Motor neuron (in vitro differentiated cells): ENCODE results near the gene TNRC18. TPM values are rescaled to one million over a fixed set of nuclear protein-coding genes. Genes with fewer than 3 reads are reported as not detected.

Experiments
- ATAC-seq, 8 experiments: fragments of 200-7000 bp; cut with Tn5 transposase; replicated peaks in 6 of 8; 2 replicates each; pipeline ENCODE4 v1.8.0; 2021; ENCODE audit warnings: mild to moderate bottlenecking in 8 of 8, moderate library complexity in 8 of 8
- H3K27ac ChIP-seq, 2 donors: fragments of 250-450 bp; sonication (Bioruptor Pico); 2 replicates each; pipeline ENCODE4 v1.9.0; 2021; ENCODE audit warnings: antibody characterized with exemption in 2 of 2, mild to moderate bottlenecking in 2 of 2, moderate library complexity in 1 of 2
- H3K4me1 ChIP-seq, 2 donors: fragments of 250-450 bp; sonication (Bioruptor Pico); replicated peaks in 1 of 2; 2 replicates each; pipeline ENCODE4 v1.6.1; 2021; ENCODE audit warnings: antibody characterized with exemption in 2 of 2, mild to moderate bottlenecking in 2 of 2, moderate library complexity in 1 of 2
- H3K4me3 ChIP-seq, 5 donors: fragments of 250-450 bp; sonication (Bioruptor Pico); 2 replicates each; pipeline ENCODE4 v1.9.0; 2021; ENCODE audit warnings: antibody characterized with exemption in 5 of 5, mild to moderate bottlenecking in 5 of 5, moderate library complexity in 4 of 5
- WGBS, 10 experiments: fragments of 450-650 bp; shearing (Covaris generic); methylation state at CpG; one replicate each; pipeline ENCODE4 v1.0.0; 2022; 5-methylcytosine and 5-hydroxymethylcytosine counted together
- in situ Hi-C, 9 experiments: fragments of 400-800 bp; cut with MboI; loops; one replicate each; pipeline ENCODE4 v1.15.0; 2021; ENCODE audit warnings: low sequenced_read_pairs in 9 of 9, low pct_unique_long_range_greater_than_20kb in 2 of 9; ENCODE audit not compliant: unreplicated experiment in 9 of 9
- total RNA-seq, 8 experiments: library from RNA; unstranded; fragments of 300-600 nt; gene quantifications; 2 replicates each; pipeline versions ENCODE4 v1.2.3 to v1.2.4, GENCODE V29; 2022

Gene TNRC18
- total RNA-seq, 8 experiments from 2014 or later = 12.1 to 127 (median 45.8) TPM

- Histone ChIP-seq H3K4me1 (no peaks in the 10 kb centered on the region), H3K27ac (no peak overlapping the region), H3K4me3 (no peak overlapping the region)
- in situ Hi-C loops = no loop called here
- WGBS, 10 experiments = 16 to 100% (median 74%) methylated on average over 1 to 15 of the region's 17 CpGs; no CpG with 5 or more reads in 1 of the 10 experiments
- ATAC-seq = peak in 4 of 8 experiments; percentile 25 to 99 (median 98)
These were observed 69.0 kb downstream of the TNRC18 start for GRCh38 chr7:5354460-5355232.

- no peaks in the 10 kb centered on the region for H3K4me1 ChIP-seq
- 50 to 100% (median 97%) methylated on average over 2 to 5 of the region's 19 CpGs; no CpG with 5 or more reads in 5 of the 10 experiments for whole genome bisulfite sequencing, 10 experiments
- no peak overlapping the region for H3K4me3 ChIP-seq
- ATAC-seq = no peak
- H3K27ac ChIP-seq = no peak overlapping the region
- in situ Hi-C loops = no loop called here
These were observed 71.1 kb downstream of the TNRC18 start for GRCh38 chr7:5352440-5353010.

- no peak overlapping the region for H3K4me3 ChIP-seq
- H3K27ac ChIP-seq = no peak overlapping the region
- in situ Hi-C loops = no loop called here
These were observed 71.9 kb downstream of the TNRC18 start for GRCh38 chr7:5351507-5352265.

GRCh38 chr7:5350600-5351385 is 72.8 kb downstream of the TNRC18 start:
- Histone ChIP-seq H3K4me3 (no peak overlapping the region), H3K27ac (no peak overlapping the region), H3K4me1 (no peaks in the 10 kb centered on the region)
- in situ Hi-C loops = no loop called here
- 60 to 95% (median 81%) methylated on average over 1 to 14 of the region's 23 CpGs; no CpG with 5 or more reads in 2 of the 10 experiments for WGBS, 10 experiments
- no peak for ATAC-seq

More at GRCh38 chr7:5351507-5352265, 71.9 kb downstream of the TNRC18 start:
- no peaks in the 10 kb centered on the region for H3K4me1 ChIP-seq
- 63 to 93% (median 85%) methylated on average over 5 to 14 of the region's 35 CpGs; no CpG with 5 or more reads in 1 of the 10 experiments for WGBS, 10 experiments
- ATAC-seq = no peak

GRCh38 chr7:5350174-5350463 is 73.5 kb downstream of the TNRC18 start:
- WGBS, 10 experiments = no CpG with 5 or more reads among the region's 15 CpGs
- no peak overlapping the region for H3K4me3 ChIP-seq

GRCh38 chr7:5349437-5350173 is 74.0 kb downstream of the TNRC18 start:
- 53 to 84% (median 63%) methylated on average over 5 to 16 of the region's 34 CpGs; no CpG with 5 or more reads in 5 of the 10 experiments for WGBS, 10 experiments
- Histone ChIP-seq H3K4me1 (no peaks in the 10 kb centered on the region), H3K27ac (no peak overlapping the region), H3K4me3 (no peak overlapping the region)
- ATAC-seq = no peak
- in situ Hi-C loops = no loop called here

More at GRCh38 chr7:5350174-5350463, 73.5 kb downstream of the TNRC18 start:
- in situ Hi-C loops = no loop called here
- no peaks in the 10 kb centered on the region for H3K4me1 ChIP-seq
- H3K27ac ChIP-seq = no peak overlapping the region
- no peak for ATAC-seq

- H3K27ac ChIP-seq = no peak overlapping the region
- H3K4me3 ChIP-seq = no peak overlapping the region
- 67 to 100% (median 82%) methylated on average over 1 to 8 of the region's 17 CpGs; no CpG with 5 or more reads in 5 of the 10 experiments for WGBS, 10 experiments
- no peaks in the 10 kb centered on the region for H3K4me1 ChIP-seq
- in situ Hi-C loops = no loop called here
- ATAC-seq = no peak
These were observed 74.6 kb downstream of the TNRC18 start for GRCh38 chr7:5349005-5349380.

GRCh38 chr7:5348134-5349004 is 75.3 kb downstream of the TNRC18 start:
- Histone ChIP-seq H3K4me1 (no peaks in the 10 kb centered on the region), H3K4me3 (no peak overlapping the region), H3K27ac (no peak overlapping the region)
- in situ Hi-C loops = no loop called here
- 76 to 94% methylated on average over 4 to 7 of the region's 21 CpGs; no CpG with 5 or more reads in 8 of the 10 experiments for WGBS, 10 experiments
- peak in 2 of 8 experiments; percentile 20 to 21 for ATAC-seq

GRCh38 chr7:5345671-5346070 is 78.0 kb downstream of the TNRC18 start:
- no peak for ATAC-seq
- in situ Hi-C loops = no loop called here
- no peak overlapping the region for H3K27ac ChIP-seq
- H3K4me1 ChIP-seq = no peaks in the 10 kb centered on the region
- WGBS, 10 experiments = 100% methylated on average over 1 of the region's 21 CpGs; no CpG with 5 or more reads in 9 of the 10 experiments
- no peak overlapping the region for H3K4me3 ChIP-seq

GRCh38 chr7:5345171-5345570 is 78.5 kb downstream of the TNRC18 start:
- Histone ChIP-seq H3K4me1 (no peaks in the 10 kb centered on the region), H3K4me3 (no peak overlapping the region), H3K27ac (no peak overlapping the region)
- 87 to 100% methylated on average over 1 to 6 of the region's 13 CpGs; no CpG with 5 or more reads in 8 of the 10 experiments for WGBS, 10 experiments
- in situ Hi-C loops = no loop called here
- ATAC-seq = no peak

GRCh38 chr7:5344342-5344741 is 79.3 kb downstream of the TNRC18 start:
- ATAC-seq = no peak
- WGBS, 10 experiments = 83 to 100% (median 100%) methylated on average over 1 of the region's 4 CpGs; no CpG with 5 or more reads in 7 of the 10 experiments
- Histone ChIP-seq H3K27ac (no peak overlapping the region), H3K4me3 (no peak overlapping the region), H3K4me1 (no peaks in the 10 kb centered on the region)
- in situ Hi-C loops = no loop called here
